Panc1 (cell line): ENCODE results near the gene PHC2. TPM values are rescaled to one million over a fixed set of nuclear protein-coding genes. Genes with fewer than 3 reads are reported as not detected.

Experiments used
- ATAC-seq: fragments of 200-7000 bp; cut with Tn5 transposase; 2 replicates; pipeline ENCODE4 v1.9.1; 2020; ENCODE audit warnings: mild to moderate bottlenecking, moderate library complexity
- BruUV-seq: library from RNA; stranded (reverse); fragments of 400-500 nt; replicated peaks from 2 replicates; lab custom pipeline; 2021; lab: Mats Ljungman, UMichigan
- CTCF ChIA-PET: fragments of 300-600 bp; sonication (Branson Sonifier 250); formaldehyde crosslinking; loops from one replicate; lab custom pipeline; 2022; ENCODE audit warnings: antibody characterized with exemption; lab: Charles Lee
- POLR2A ChIA-PET: fragments of 300-600 bp; sonication (Branson Sonifier 250); formaldehyde crosslinking; loops from one replicate; lab custom pipeline; 2022; ENCODE audit warnings: antibody characterized with exemption; lab: Charles Lee
- DNase-seq: peaks from one replicate; pipeline ENCODE4 v3.0.0-alpha.2; 2010; ENCODE audit warnings: low read depth, low spot score
- H3K27ac ChIP-seq: 2 replicates; pipeline ENCODE4 v1.5.1; 2011; ENCODE audit warnings: mild to moderate bottlenecking, low read length, inconsistent platforms
- H3K27me3 ChIP-seq: fragments of 200-500 bp; sonication (Bioruptor generic); 2 replicates; pipeline ENCODE4 v1.6.0; 2014; ENCODE audit warnings: low read length, inconsistent platforms; ENCODE audit not compliant: control insufficient read depth, insufficient read depth
- H3K36me3 ChIP-seq: fragments of 200-500 bp; sonication (Bioruptor generic); 2 replicates; pipeline ENCODE4 v1.5.1; 2014; ENCODE audit warnings: inconsistent platforms, mild to moderate bottlenecking, low read length, moderate library complexity; ENCODE audit not compliant: control insufficient read depth, insufficient read depth
- H3K4me1 ChIP-seq: 2 replicates; pipeline ENCODE4 v1.5.1; 2011; ENCODE audit warnings: inconsistent platforms, mild to moderate bottlenecking, low read length, moderate library complexity; ENCODE audit not compliant: control insufficient read depth, insufficient read depth
- H3K4me3 ChIP-seq, 2 experiments: 2 replicates each; pipeline ENCODE4 v1.5.1; 2011 to 2012; ENCODE audit warnings: low read depth in 2 of 2, low read length in 2 of 2, mild to moderate bottlenecking in 2 of 2, inconsistent platforms in 1 of 2, moderate library complexity in 1 of 2
- H3K9me3 ChIP-seq: fragments of 200-500 bp; sonication (Bioruptor generic); 2 replicates; pipeline ENCODE4 v1.5.1; 2014; ENCODE audit warnings: low read depth, mild to moderate bottlenecking, inconsistent platforms, low read length, moderate library complexity; ENCODE audit not compliant: control insufficient read depth, insufficient read depth
- CTCF ChIP-seq: fragments of 450-650 bp; IDR thresholded peaks from 2 replicates; pipeline ENCODE4 v1.5.1; 2017; ENCODE audit warnings: mild to moderate bottlenecking
- POLR2AphosphoS5 ChIP-seq: IDR thresholded peaks from 2 replicates; pipeline ENCODE4 v1.6.1; 2012; ENCODE audit warnings: mild to moderate bottlenecking, low read depth, low read length, moderate library complexity
- REST ChIP-seq, 2 experiments: IDR thresholded peaks; 2 replicates each; pipeline ENCODE4 v1.6.1; 2011 to 2012; ENCODE audit warnings: low read depth in 2 of 2, control low read depth in 1 of 2, low read length in 1 of 2, mild to moderate bottlenecking in 1 of 2, moderate library complexity in 1 of 2; ENCODE audit not compliant: insufficient read depth in 1 of 2
- SIN3A ChIP-seq: IDR thresholded peaks from 2 replicates; pipeline ENCODE4 v1.6.1; 2012; ENCODE audit warnings: low read depth, mild to moderate bottlenecking, low read length, moderate library complexity, borderline replicate concordance; ENCODE audit not compliant: insufficient read depth
- TCF7L2 ChIP-seq: IDR thresholded peaks from 2 replicates; pipeline ENCODE4 v1.6.1; 2011; ENCODE audit warnings: mild to moderate bottlenecking, low read depth, low read length, inconsistent platforms
- in situ Hi-C: cut with HindIII; loops from 2 replicates; pipeline ENCODE4 v1.10.0; 2016; ENCODE audit warnings: low sequenced_read_pairs, low pct_unique_long_range_greater_than_20kb
- intact Hi-C: fragments of 100-400 bp; cut with micrococcal nuclease; formaldehyde crosslinking; loops from one replicate; pipeline ENCODE4 v1.10.0; 2022; ENCODE audit not compliant: unreplicated experiment
- total RNA-seq: library from RNA; stranded (reverse); gene quantifications from one replicate; pipeline ENCODE4 v1.2.1, GENCODE V29; 2021; ENCODE audit not compliant: unreplicated experiment

The PHC2 gene
- total RNA-seq, 1 experiment from 2014 or later, result 122 TPM

GRCh38 chr1:33387625-33388024 lies 43.3 kb downstream of the PHC2 start:
- ChIA-PET CTCF (no interaction called here), POLR2A (no interaction called here)
- ATAC-seq, result no peak
- in situ Hi-C loops, result no loop called here
- H3K9me3 ChIP-seq, result no peaks in the 10 kb centered on the region
- no peak overlapping the region for H3K27ac ChIP-seq
- no peaks in the 10 kb centered on the region for H3K4me1 ChIP-seq
- no peak for DNase-seq
- no peak overlapping the region for H3K4me3 ChIP-seq
- H3K36me3 ChIP-seq, result no peaks in the 10 kb centered on the region
- intact Hi-C loops, result no loop called here
- no peak for TF ChIP-seq SIN3A
- TF ChIP-seq CTCF, result no peak
- no peak for TF ChIP-seq POLR2AphosphoS5
- no peak for TF ChIP-seq TCF7L2
- TF ChIP-seq REST (IDR thresholded peaks at IDR 0.05; ENCODE audit: insufficient read depth in 1 of 2, low read depth in 2 of 2, low read length in 1 of 2), result no peak
- BruUV-seq, result no TSS peak
- no peaks in the 10 kb centered on the region for H3K27me3 ChIP-seq

GRCh38 chr1:33385251-33385650 lies 45.6 kb downstream of the PHC2 start:
- DNase-seq, result no peak
- intact Hi-C loops, result no loop called here
- POLR2A ChIA-PET, result interaction anchor here (0.7 kb wide), 2 partner anchors 173 to 1087 kb away, joined by 3 to 6 read pairs; no protein-coding TSS in a partner anchor

More at GRCh38 chr1:33385251-33385650, 45.6 kb downstream of the PHC2 start:
- CTCF ChIA-PET, result interaction anchor here (0.6 kb wide), 1 partner anchor 225 kb away, joined by 5 read pairs; no protein-coding TSS in a partner anchor
- H3K4me1 ChIP-seq, result no peaks in the 10 kb centered on the region
- TF ChIP-seq CTCF (no peak), SIN3A (no peak), POLR2AphosphoS5 (no peak), REST (IDR thresholded peaks at IDR 0.05; ENCODE audit: insufficient read depth in 1 of 2, low read depth in 2 of 2, low read length in 1 of 2) (no peak), TCF7L2 (no peak)
- ATAC-seq, result no peak
- no peak overlapping the region for H3K4me3 ChIP-seq
- H3K9me3 ChIP-seq, result no peaks in the 10 kb centered on the region
- H3K27me3 ChIP-seq, result no peaks in the 10 kb centered on the region
- H3K27ac ChIP-seq, result no peak overlapping the region
- H3K36me3 ChIP-seq, result no peaks in the 10 kb centered on the region
- BruUV-seq, result no TSS peak
- in situ Hi-C loops, result no loop called here
